Transverse colon (tissue), 4 donors: ENCODE data around the gene IL16. TPM values are rescaled to one million over a fixed set of nuclear protein-coding genes. Genes with fewer than 3 reads are reported as not detected.

Experiments used
- DNase-seq: peaks from one replicate; pipeline ENCODE4 v3.0.0-alpha.2; 2019
- H3K27ac ChIP-seq, 4 donors: fragments of 200-600 bp; sonication (generic); 2 replicates each; pipeline ENCODE4 v1.5.1; 2016 to 2018; ENCODE audit warnings: inconsistent platforms in 4 of 4
- H3K27me3 ChIP-seq: fragments of 200-600 bp; sonication (generic); 2 replicates; pipeline ENCODE4 v1.5.1; 2017; ENCODE audit warnings: inconsistent platforms
- H3K36me3 ChIP-seq, 4 donors: fragments of 200-600 bp; sonication (generic); 2 replicates each; pipeline ENCODE4 v1.5.1; 2017 to 2019; ENCODE audit warnings: inconsistent platforms in 4 of 4
- H3K4me1 ChIP-seq, 4 donors: fragments of 200-600 bp; sonication (generic); 2 replicates each; pipeline ENCODE4 v1.5.1; 2017 to 2020; ENCODE audit warnings: inconsistent platforms in 4 of 4
- H3K4me3 ChIP-seq, 4 donors: fragments of 200-600 bp; sonication (generic); 1 replicate in 1 of 4; 2 replicates in 3 of 4; pipeline versions ENCODE4 v1.5.1 to v1.6.1; 2017 to 2019; ENCODE audit warnings: inconsistent platforms in 4 of 4
- H3K9me3 ChIP-seq, 2 donors: fragments of 200-600 bp; sonication (generic); 2 replicates each; pipeline ENCODE4 v1.5.1; 2017 to 2019; ENCODE audit warnings: inconsistent platforms in 2 of 2
- EP300 ChIP-seq: sonication (generic); formaldehyde crosslinking; IDR thresholded peaks from one replicate; pipeline ENCODE4 v1.6.1; 2017; ENCODE audit warnings: antibody characterized with exemption, low read depth
- POLR2A ChIP-seq: fragments of 450-650 bp; IDR thresholded peaks from one replicate; pipeline ENCODE4 v1.6.1; 2016; ENCODE audit warnings: antibody characterized with exemption, mild to moderate bottlenecking, moderate library complexity
- POLR2AphosphoS5 ChIP-seq, 3 donors: sonication (generic); formaldehyde crosslinking; IDR thresholded peaks; one replicate each; pipeline ENCODE4 v1.6.1; 2016; ENCODE audit warnings: antibody characterized with exemption in 3 of 3
- WGBS, 2 donors: methylation state at CpG; one replicate each; pipeline ENCODE4 v1.1.5; 2018; ENCODE audit warnings: low coverage in 1 of 2; 5-methylcytosine and 5-hydroxymethylcytosine counted together
- in situ Hi-C, 4 donors: fragments of 200-750 bp; cut with MboI; loops; one replicate each; pipeline versions ENCODE4 v1.15.0 to v1.15.1; 2017; ENCODE audit warnings: low sequenced_read_pairs in 3 of 4, low pct_ligation_motif_present in 1 of 4, low pct_unique_long_range_greater_than_20kb in 1 of 4
- intact Hi-C: fragments of 100-400 bp; cut with DNase I; formaldehyde crosslinking; loops from one replicate; pipeline ENCODE4 v1.15.1; 2023; ENCODE audit warnings: low total_unique reads
- total RNA-seq, 4 donors: library from RNA; depleted of rRNA; stranded (reverse); fragments of >200 nt; gene quantifications; one replicate each; pipeline ENCODE4 v1.1.0, GENCODE V29; 2016
- TF ChIP-seq, protein P1 (sequence below), 5 experiments: fragments of 200-600 bp in 3 of 5; fragments of 450-650 bp in 2 of 5; sonication (generic) in 3 of 5; IDR thresholded peaks; 1 replicate in 2 of 5; 2 replicates in 3 of 5; pipeline ENCODE4 v1.5.1; 2016 to 2017; ENCODE audit warnings: antibody characterized with exemption in 5 of 5, inconsistent platforms in 3 of 5, mild to moderate bottlenecking in 2 of 5, moderate library complexity in 1 of 5

Gene IL16
- total RNA-seq, 4 donors from 2014 or later, result 5.2 to 40.0 (median 22.3) TPM

DNA sequence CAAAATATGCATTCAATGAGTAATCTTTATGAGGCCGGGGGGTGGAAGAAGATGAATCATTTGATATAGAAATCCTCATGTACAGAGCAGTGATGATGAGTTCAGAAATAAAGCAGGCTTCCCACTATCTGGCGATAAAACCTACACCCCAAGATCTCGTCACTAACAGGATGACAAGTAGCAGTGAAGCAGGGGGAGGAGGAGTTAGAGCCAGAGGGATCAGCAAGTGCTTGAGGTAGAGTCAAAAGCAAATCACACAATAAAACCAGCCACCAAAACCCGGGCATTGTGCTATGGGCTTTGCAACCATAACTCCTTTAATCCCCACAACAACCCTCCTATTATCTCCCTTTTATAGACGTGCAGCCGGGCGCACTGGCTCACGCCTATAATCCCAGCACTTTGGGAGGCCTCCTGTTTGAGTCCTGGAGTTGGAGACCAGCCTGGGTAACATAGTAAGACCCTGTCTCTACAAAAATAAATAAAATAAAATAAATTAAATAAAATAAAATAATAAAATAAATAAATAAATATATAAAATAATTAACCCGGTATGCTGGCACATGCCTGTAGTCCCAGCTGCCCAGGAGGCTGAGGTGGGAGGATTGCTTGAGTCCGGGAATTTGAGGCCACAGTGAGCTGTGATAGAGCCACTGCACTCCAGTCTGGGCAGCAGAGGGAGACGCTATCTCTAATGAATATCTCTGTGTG lies 74.3 kb downstream of the IL16 start:
- Histone ChIP-seq H3K27ac (no peak overlapping the region), H3K4me3 (no peak overlapping the region), H3K9me3 (no peaks in the 10 kb centered on the region), H3K27me3 (no peaks in the 10 kb centered on the region), H3K4me1 (peaks cover 7 to 18% (median 12%) of the 10 kb centered on the region in 4 donors), H3K36me3 (no peaks in the 10 kb centered on the region)
- TF ChIP-seq, protein P1, sequence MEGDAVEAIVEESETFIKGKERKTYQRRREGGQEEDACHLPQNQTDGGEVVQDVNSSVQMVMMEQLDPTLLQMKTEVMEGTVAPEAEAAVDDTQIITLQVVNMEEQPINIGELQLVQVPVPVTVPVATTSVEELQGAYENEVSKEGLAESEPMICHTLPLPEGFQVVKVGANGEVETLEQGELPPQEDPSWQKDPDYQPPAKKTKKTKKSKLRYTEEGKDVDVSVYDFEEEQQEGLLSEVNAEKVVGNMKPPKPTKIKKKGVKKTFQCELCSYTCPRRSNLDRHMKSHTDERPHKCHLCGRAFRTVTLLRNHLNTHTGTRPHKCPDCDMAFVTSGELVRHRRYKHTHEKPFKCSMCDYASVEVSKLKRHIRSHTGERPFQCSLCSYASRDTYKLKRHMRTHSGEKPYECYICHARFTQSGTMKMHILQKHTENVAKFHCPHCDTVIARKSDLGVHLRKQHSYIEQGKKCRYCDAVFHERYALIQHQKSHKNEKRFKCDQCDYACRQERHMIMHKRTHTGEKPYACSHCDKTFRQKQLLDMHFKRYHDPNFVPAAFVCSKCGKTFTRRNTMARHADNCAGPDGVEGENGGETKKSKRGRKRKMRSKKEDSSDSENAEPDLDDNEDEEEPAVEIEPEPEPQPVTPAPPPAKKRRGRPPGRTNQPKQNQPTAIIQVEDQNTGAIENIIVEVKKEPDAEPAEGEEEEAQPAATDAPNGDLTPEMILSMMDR (IDR thresholded peaks at IDR 0.05), result no peak
- no peak for TF ChIP-seq EP300
- no peak for TF ChIP-seq POLR2A
- no peak for TF ChIP-seq POLR2AphosphoS5 (IDR thresholded peaks at IDR 0.05)
- intact Hi-C loops (loop anchor here (5.0 kb wide), 1 partner anchor 131 kb away; no protein-coding TSS in a partner anchor), in situ Hi-C loops (loop anchor here in 3 of 4 donors (25.0 kb wide), 3 partner anchors 159 to 809 kb away; partner anchors contain the start of gene MESD (in 1 of the 3))
- no peak for DNase-seq
- 80 to 81% methylated on average over 10 to 11 of the region's 11 CpGs for WGBS, 2 donors

- no peak for TF ChIP-seq EP300
- TF ChIP-seq, protein P1 (IDR thresholded peaks at IDR 0.05), result no peak
- no peak for TF ChIP-seq POLR2AphosphoS5 (IDR thresholded peaks at IDR 0.05)
- TF ChIP-seq POLR2A, result no peak
- 67 to 83% methylated on average over 6 to 12 of the region's 12 CpGs for WGBS, 2 donors
- intact Hi-C loops (loop anchor here (5.0 kb wide), 1 partner anchor 130 kb away; no protein-coding TSS in a partner anchor), in situ Hi-C loops (loop anchor here in 3 of 4 donors (25.0 kb wide), 3 partner anchors 160 to 810 kb away; partner anchors contain the start of gene MESD (in 1 of the 3))
- H3K9me3 ChIP-seq, result no peaks in the 10 kb centered on the region
- no peaks in the 10 kb centered on the region for H3K27me3 ChIP-seq
- peaks cover 4 to 18% (median 9%) of the 10 kb centered on the region in 4 donors for H3K4me1 ChIP-seq
- H3K36me3 ChIP-seq, result no peaks in the 10 kb centered on the region
- H3K4me3 ChIP-seq, result no peak overlapping the region
- no peak for DNase-seq
- H3K27ac ChIP-seq, result no peak overlapping the region
Measured at GRCh38 chr15:81271761-81272644, 75.3 kb downstream of the IL16 start.

DNA sequence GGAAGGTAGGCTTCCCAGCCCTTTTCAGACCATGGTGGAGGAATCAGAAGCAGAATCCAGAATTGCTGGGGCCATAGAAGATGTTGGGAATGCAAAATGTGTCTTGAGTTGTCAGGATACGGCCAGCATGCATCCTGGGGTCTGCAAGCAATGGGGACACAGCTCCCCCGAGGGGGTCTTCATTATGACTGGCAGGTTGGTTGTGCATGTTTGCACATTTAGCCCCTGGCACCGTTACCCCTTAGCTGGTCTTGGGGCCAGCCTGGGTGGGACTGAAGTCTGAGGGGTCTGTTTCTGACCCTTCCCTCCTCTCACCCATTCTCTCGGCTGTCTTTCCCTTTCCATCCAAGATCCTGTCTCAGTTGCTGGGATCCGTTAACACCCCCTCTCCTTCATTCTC lies 76.5 kb downstream of the IL16 start:
- TF ChIP-seq POLR2AphosphoS5 (IDR thresholded peaks at IDR 0.05), result no peak
- TF ChIP-seq EP300, result no peak
- TF ChIP-seq POLR2A, result no peak
- TF ChIP-seq, protein P1 (IDR thresholded peaks at IDR 0.05), result no peak
- intact Hi-C loops (loop anchor here (5.0 kb wide), 1 partner anchor 129 kb away; no protein-coding TSS in a partner anchor), in situ Hi-C loops (loop anchor here in 3 of 4 donors (25.0 kb wide), 3 partner anchors 161 to 811 kb away; partner anchors contain the start of gene MESD (in 1 of the 3))
- WGBS, 2 donors, result 86 to 100% methylated on average over 2 to 5 of the region's 5 CpGs
- no peaks in the 10 kb centered on the region for H3K27me3 ChIP-seq
- peaks cover 4 to 18% (median 9%) of the 10 kb centered on the region in 4 donors for H3K4me1 ChIP-seq
- no peak for DNase-seq
- H3K4me3 ChIP-seq, result no peak overlapping the region
- no peak overlapping the region for H3K27ac ChIP-seq
- H3K9me3 ChIP-seq, result no peaks in the 10 kb centered on the region
- H3K36me3 ChIP-seq, result no peaks in the 10 kb centered on the region

- H3K27ac ChIP-seq, result no peak overlapping the region
- TF ChIP-seq POLR2A (no peak), POLR2AphosphoS5 (IDR thresholded peaks at IDR 0.05) (no peak), EP300 (no peak)
- TF ChIP-seq, protein P1 (IDR thresholded peaks at IDR 0.05), result no peak
- no peaks in the 10 kb centered on the region for H3K9me3 ChIP-seq
- intact Hi-C loops, result loop anchor here (5.0 kb wide), 1 partner anchor 128 kb away; no protein-coding TSS in a partner anchor
- 87 to 100% methylated on average over 1 to 2 of the region's 2 CpGs for WGBS, 2 donors
- no peak overlapping the region for H3K4me3 ChIP-seq
- H3K27me3 ChIP-seq, result no peaks in the 10 kb centered on the region
- DNase-seq, result no peak
- in situ Hi-C loops, result loop anchor here in 3 of 4 donors (25.0 kb wide), 3 partner anchors 162 to 812 kb away; partner anchors contain the start of gene MESD (in 1 of the 3)
- H3K4me1 ChIP-seq, result peaks cover 4 to 18% (median 9%) of the 10 kb centered on the region in 4 donors
- no peaks in the 10 kb centered on the region for H3K36me3 ChIP-seq
Measured at GRCh38 chr15:81273855-81274254, 77.2 kb downstream of the IL16 start.
